CD4-positive, alpha-beta T cell treated with Interleukin-6 for 4 hours (primary cell): ENCODE measurements around the gene AIG1.

Experiments used
- DNase-seq: peaks from one replicate; pipeline ENCODE4 v3.0.0-alpha.2; 2020; ENCODE audit warnings: mixed read lengths

Gene AIG1

DNA sequence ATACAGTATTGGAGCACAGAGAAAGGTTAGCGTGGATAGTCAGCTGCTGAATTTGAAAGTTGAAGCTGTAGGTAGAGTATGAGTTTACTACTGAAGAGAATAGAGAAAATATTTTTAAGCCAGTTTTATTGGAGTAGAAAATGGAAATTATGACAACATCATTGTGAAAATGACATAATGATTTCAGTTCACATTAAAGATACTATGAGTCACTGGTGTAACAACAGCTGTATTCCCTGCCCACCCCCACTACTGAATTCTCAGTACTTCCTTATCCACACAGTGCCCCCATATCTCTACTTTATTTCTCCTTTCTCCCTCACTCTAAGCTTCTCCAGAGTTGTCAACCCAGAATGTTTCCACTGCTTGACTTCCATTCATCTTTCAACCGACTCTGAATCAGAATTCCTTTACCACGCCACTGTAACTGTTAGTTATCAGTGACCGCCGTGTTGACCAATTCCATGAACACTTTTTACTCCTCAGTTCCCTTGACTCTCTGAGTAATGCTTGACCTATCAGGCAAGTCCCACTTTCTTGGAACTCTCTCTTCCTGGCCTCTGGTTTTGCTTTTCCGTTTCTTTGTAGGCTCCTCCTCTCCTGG is 139.6 kb downstream of the AIG1 start:
- DNase-seq = no peak

DNA sequence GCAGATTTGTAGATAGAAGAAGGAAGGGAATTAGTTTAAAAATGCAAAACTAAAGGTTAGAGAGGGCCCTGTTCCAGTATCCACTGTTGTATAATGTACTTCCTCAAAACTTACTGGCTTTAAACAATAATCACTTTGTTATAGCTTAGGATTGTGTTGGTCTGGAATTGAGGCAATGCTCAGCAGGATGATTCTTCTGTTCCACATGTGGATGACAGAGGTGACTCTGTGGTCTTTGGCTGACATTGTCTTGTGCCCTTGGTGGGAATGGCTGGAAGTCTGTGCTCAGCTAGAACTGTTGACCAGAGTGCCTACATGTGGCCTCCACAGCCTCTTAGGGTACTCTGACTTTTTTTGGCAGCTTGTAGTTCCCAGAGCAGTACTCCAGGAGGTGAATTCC is 143.4 kb downstream of the AIG1 start:
- DNase-seq = no peak

- DNase-seq = no peak
These were observed 144.4 kb downstream of the AIG1 start for GRCh38 chr6:143205131-143205535.

- no peak for DNase-seq
These were observed 144.9 kb downstream of the AIG1 start for GRCh38 chr6:143205585-143205984.

- no peak for DNase-seq
These were observed 145.3 kb downstream of the AIG1 start for GRCh38 chr6:143205991-143206390.

DNA sequence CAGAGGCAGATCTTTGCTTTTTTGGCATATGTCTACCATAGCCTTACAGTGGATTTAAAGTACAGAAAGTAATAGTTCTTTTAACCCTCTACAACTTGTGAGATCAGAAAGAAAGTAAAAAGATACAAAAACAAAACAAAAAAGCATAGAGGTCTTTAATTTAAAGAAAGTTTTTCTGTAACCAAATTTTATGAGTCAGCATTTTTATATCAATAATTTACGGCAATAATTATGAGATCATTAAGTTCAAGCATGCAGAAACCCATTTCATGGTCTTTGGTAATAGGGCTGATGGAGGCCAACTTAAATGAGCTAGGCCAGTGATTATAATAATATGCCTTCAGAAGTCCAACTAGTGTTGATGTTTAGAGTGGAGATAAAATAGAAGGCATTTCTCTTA is 145.9 kb downstream of the AIG1 start:
- DNase-seq = no peak

GRCh38 chr6:143210420-143210819 is 149.7 kb downstream of the AIG1 start:
- no peak for DNase-seq

GRCh38 chr6:143213859-143214376 is 153.2 kb downstream of the AIG1 start:
- no peak for DNase-seq

GRCh38 chr6:143215363-143215762 is 154.7 kb downstream of the AIG1 start:
- no peak for DNase-seq

DNA sequence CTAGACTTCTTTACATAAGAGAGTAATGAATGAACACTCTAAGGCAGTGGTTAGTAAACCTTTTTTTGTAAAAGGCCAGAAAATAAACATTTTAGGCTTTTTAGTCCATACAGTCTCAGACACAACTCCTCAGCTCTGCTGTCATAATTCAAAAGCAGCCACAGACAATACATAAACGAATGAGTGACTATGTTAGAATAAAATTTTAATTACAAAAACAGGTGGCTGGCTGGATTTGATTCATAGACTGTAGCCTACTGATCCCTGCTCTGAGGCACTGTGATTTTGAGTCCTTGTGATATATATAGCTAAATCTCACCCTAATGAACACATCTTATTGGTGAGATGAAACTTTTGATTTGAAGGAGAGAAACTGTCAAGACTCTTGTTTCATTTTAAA is 155.1 kb downstream of the AIG1 start:
- no peak for DNase-seq

GRCh38 chr6:143218233-143218632 is 157.5 kb downstream of the AIG1 start:
- DNase-seq = no peak

DNA sequence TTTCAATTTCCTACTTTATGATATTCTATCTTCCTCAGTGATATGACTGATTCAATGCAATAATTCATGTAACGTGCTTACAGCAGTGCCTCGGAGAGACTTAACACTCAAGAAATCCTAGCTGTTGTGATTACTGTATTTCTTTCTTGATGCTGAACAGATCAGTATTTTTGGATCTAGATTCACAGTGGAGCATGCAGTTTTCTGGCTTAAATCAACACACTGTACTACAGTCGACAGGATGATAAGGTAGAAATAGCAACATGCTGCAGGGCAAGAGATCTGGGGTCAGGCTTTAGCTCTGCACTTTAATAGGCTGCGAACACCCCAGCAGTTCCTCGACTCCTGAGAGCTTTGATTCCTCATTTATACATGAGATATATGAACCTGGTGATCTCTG is 161.0 kb downstream of the AIG1 start:
- no peak for DNase-seq

DNA sequence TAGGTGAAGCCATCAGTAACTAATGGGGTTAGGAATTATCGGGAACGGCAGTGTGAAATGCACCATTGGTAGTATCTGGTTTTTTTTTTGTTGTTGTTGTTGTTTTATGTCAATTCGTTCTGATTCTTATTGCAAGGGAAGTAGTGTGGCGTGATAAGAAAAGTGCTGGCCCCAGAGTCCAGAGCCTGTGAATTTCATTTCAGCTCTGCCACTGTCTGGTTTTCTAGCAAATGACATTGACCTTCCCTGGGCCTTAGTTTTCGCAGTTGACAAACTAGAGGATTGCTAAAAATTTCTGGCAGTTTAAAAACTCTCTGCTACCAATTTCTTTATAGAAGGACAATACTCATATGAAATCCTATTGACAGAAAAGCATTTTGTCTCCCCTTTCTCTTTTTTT is 161.6 kb downstream of the AIG1 start:
- DNase-seq = no peak

- no peak for DNase-seq
These were observed 162.1 kb downstream of the AIG1 start for GRCh38 chr6:143222801-143223231.

DNA sequence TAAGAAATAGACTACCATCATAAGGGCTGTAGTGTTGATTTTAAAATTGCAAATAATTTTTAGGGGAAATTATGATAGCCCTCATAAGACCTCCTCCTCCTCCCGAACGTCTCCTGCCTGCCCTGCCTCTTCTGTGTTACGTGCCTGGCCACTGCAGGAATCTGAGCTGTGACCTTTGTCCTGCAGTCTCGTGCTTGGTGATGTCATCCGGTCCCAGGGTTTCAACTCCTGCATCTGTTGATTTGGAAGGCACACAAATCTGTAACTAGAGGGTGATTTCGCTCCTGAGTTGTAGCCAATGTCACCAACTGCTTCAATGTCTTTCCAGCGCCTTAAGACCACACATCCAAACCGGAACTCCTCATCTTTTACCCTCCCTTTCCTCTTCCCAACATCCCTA is 163.2 kb downstream of the AIG1 start:
- no peak for DNase-seq

- no peak for DNase-seq
These were observed 163.8 kb downstream of the AIG1 start for GRCh38 chr6:143224516-143224915.

- DNase-seq = no peak
These were observed 165.2 kb downstream of the AIG1 start for GRCh38 chr6:143225929-143226328.

DNA sequence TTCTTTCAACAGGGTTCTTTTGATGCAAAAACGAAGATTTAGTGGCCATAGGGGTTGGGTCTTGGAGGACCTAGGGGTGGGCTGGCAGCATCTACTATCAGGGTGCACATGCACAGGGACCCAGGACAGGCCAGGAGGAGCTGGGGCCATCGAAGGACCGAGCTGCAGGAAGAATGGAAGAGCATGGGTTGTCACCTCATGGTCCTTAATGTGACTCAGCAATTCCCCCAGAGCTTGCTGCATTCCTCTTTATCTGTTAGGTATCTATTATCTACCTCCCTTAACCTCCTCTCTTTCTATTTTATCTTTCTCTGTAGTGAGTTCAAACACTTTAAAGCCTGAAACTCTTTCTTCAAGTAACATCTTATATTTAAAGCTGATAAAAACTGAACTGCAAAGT is 167.0 kb downstream of the AIG1 start:
- no peak for DNase-seq

GRCh38 chr6:143229400-143229799 is 168.7 kb downstream of the AIG1 start:
- DNase-seq = no peak

GRCh38 chr6:143232849-143233248 is 172.2 kb downstream of the AIG1 start:
- DNase-seq = peak; percentile 15

GRCh38 chr6:143233554-143234285 is 173.0 kb downstream of the AIG1 start:
- DNase-seq = no peak

GRCh38 chr6:143234734-143235133 is 174.0 kb downstream of the AIG1 start:
- DNase-seq = no peak

DNA sequence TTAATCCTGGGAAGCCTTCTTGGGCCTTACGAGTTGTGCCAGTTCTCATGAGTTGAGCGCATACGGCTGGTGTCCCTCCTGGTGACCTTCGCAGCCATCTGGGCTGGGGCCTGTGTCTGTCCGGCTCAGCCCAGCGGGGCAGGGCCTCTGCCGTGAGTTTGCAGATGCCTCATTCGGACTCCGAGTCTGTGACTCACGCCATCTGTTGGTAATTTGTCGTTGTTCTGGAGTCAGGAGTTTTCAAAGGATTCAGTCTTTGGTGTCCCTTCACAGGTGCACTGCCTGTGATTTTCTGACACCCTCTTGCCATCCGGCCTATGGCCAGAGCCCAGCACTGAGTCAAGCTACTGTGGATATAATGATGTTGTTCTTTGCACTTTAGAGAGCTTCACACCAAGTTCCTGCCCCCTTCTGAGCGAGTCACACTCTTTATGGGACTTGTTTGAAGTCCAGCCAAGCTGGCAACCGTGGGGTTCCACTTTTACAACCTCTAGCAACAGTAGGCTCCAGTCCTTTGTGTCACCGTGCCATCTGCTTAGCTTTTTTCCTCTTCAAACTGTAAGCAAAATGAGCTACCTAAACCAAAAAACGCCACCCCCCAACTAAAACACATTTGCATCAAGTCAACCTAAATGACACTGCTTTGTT is 175.6 kb downstream of the AIG1 start:
- no peak for DNase-seq

DNA sequence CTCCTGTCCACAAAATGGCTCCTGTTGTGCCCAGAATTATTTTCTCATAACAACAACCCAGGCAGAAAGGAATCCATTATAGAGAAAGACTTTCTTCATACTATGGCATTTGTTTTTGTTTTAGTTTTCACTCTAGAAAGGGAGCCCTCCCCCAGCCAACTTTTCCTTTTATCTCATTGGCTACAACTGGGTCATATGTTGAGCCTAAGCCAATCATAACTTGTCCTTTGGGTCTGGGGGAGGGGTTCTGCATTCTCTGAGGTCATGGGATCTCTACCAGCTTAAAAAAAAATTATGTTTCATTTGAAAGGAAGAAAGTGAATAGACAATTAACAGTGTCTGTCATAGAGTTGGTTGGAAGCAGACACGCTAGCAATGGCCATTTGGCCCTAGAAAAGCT is 177.6 kb downstream of the AIG1 start:
- no peak for DNase-seq
